Subcutaneous abdominal adipose tissue (tissue), 5 donors: ENCODE results near the gene CD300E.
"Not testable (repeated sequence)": the region's sequence is repeated elsewhere in the genome, so short reads cannot be mapped to it uniquely, and the experiment has no call there.

ENCODE experiments used
- H3K27ac ChIP-seq: one replicate; pipeline ENCODE4 v1.7.0; 2013; ENCODE audit warnings: low read depth, mild to moderate bottlenecking, inconsistent platforms, low read length, moderate library complexity
- H3K27me3 ChIP-seq, 5 donors: one replicate each; pipeline ENCODE4 v1.7.0; 2013; ENCODE audit warnings: low read length in 5 of 5, inconsistent platforms in 1 of 5; ENCODE audit not compliant: control insufficient read depth in 5 of 5, insufficient read depth in 4 of 5
- H3K36me3 ChIP-seq, 5 donors: one replicate each; pipeline ENCODE4 v1.7.0; 2013; ENCODE audit warnings: low read length in 5 of 5; ENCODE audit not compliant: control insufficient read depth in 5 of 5, insufficient read depth in 5 of 5
- H3K4me1 ChIP-seq, 5 donors: one replicate each; pipeline ENCODE4 v1.7.0; 2013; ENCODE audit warnings: low read length in 5 of 5, mild to moderate bottlenecking in 3 of 5, moderate library complexity in 1 of 5; ENCODE audit not compliant: control insufficient read depth in 5 of 5, insufficient read depth in 5 of 5
- H3K4me3 ChIP-seq, 5 donors: one replicate each; pipeline ENCODE4 v1.7.0; 2013; ENCODE audit warnings: low read length in 5 of 5, low read depth in 1 of 5
- H3K9ac ChIP-seq, 5 donors: one replicate each; pipeline ENCODE4 v1.7.0; 2013; ENCODE audit warnings: low read length in 5 of 5, mild to moderate bottlenecking in 4 of 5, moderate library complexity in 3 of 5
- H3K9me3 ChIP-seq, 5 donors: one replicate each; pipeline ENCODE4 v1.7.0; 2013; ENCODE audit warnings: low read length in 5 of 5; ENCODE audit not compliant: control insufficient read depth in 5 of 5
- donor health status: healthy.
- donor health status: healthy.
- donor health status: healthy.
- donor health status: healthy.
- donor health status: healthy.

CD300E gene

GRCh38 chr17:74637926-74638325 lies 14.4 kb upstream of the CD300E start:
- Histone ChIP-seq H3K27me3 (peaks cover 5 to 28% (median 18%) of the 10 kb centered on the region in 5 donors), H3K27ac (no peak overlapping the region), H3K9me3 (no peaks in the 10 kb centered on the region), H3K36me3 (no peaks in the 10 kb centered on the region), H3K9ac (no peak overlapping the region), H3K4me3 (no peak overlapping the region), H3K4me1 (peaks cover 1 to 19% (median 5%) of the 10 kb centered on the region in 5 donors)

GRCh38 chr17:74637265-74637664 lies 13.7 kb upstream of the CD300E start:
- no peak overlapping the region for H3K27ac ChIP-seq
- H3K4me1 ChIP-seq: peaks cover 1 to 24% (median 8%) of the 10 kb centered on the region in 5 donors
- peaks cover 5 to 34% (median 18%) of the 10 kb centered on the region in 5 donors for H3K27me3 ChIP-seq
- no peaks in the 10 kb centered on the region for H3K36me3 ChIP-seq
- H3K4me3 ChIP-seq: no peak overlapping the region
- no peak overlapping the region for H3K9ac ChIP-seq
- H3K9me3 ChIP-seq: no peaks in the 10 kb centered on the region

GRCh38 chr17:74636541-74637085 lies 13.1 kb upstream of the CD300E start:
- H3K27me3 ChIP-seq: peaks cover 5 to 37% (median 19%) of the 10 kb centered on the region in 5 donors
- not testable (repeated sequence) for H3K4me3 ChIP-seq, H3K36me3 ChIP-seq, H3K27ac ChIP-seq, H3K9ac ChIP-seq, H3K9me3 ChIP-seq
- peaks cover 1 to 27% (median 11%) of the 10 kb centered on the region in 5 donors for H3K4me1 ChIP-seq

- no peaks in the 10 kb centered on the region for H3K36me3 ChIP-seq
- H3K4me1 ChIP-seq: peaks cover 1 to 27% (median 11%) of the 10 kb centered on the region in 5 donors
- H3K27me3 ChIP-seq: peaks cover 5 to 32% (median 20%) of the 10 kb centered on the region in 5 donors
- H3K9me3 ChIP-seq: no peaks in the 10 kb centered on the region
- no peak overlapping the region for H3K4me3 ChIP-seq
- no peak overlapping the region for H3K27ac ChIP-seq
- H3K9ac ChIP-seq: no peak overlapping the region
These were observed 11.9 kb upstream of the CD300E start for GRCh38 chr17:74635418-74635817.

GRCh38 chr17:74633326-74633725 lies 9.8 kb upstream of the CD300E start:
- H3K36me3 ChIP-seq: no peaks in the 10 kb centered on the region
- H3K4me1 ChIP-seq: peaks cover 0 to 16% (median 11%) of the 10 kb centered on the region in 5 donors
- H3K9ac ChIP-seq: no peak overlapping the region
- peaks cover 0 to 6% (median 0%) of the 10 kb centered on the region in 5 donors for H3K9me3 ChIP-seq
- no peak overlapping the region for H3K4me3 ChIP-seq
- no peak overlapping the region for H3K27ac ChIP-seq
- peaks cover 5 to 30% (median 19%) of the 10 kb centered on the region in 5 donors for H3K27me3 ChIP-seq

- peaks cover 0 to 11% (median 6%) of the 10 kb centered on the region in 5 donors for H3K4me1 ChIP-seq
These were observed 9.1 kb upstream of the CD300E start for GRCh38 chr17:74632617-74633016.

GRCh38 chr17:74631468-74632450 lies 8.2 kb upstream of the CD300E start:
- Histone ChIP-seq H3K9me3 (peaks cover 0 to 9% (median 4%) of the 10 kb centered on the region in 5 donors), H3K36me3 (no peaks in the 10 kb centered on the region), H3K27me3 (peaks cover 9 to 33% (median 20%) of the 10 kb centered on the region in 5 donors), H3K4me3 (no peak overlapping the region), H3K27ac (no peak overlapping the region), H3K9ac (no peak overlapping the region), H3K4me1 (peaks cover 0 to 8% (median 6%) of the 10 kb centered on the region in 5 donors)

More at GRCh38 chr17:74632617-74633016, 9.1 kb upstream of the CD300E start:
- H3K27ac ChIP-seq: no peak overlapping the region
- H3K27me3 ChIP-seq: peaks cover 7 to 32% (median 20%) of the 10 kb centered on the region in 5 donors
- H3K36me3 ChIP-seq: no peaks in the 10 kb centered on the region
- H3K9me3 ChIP-seq: peaks cover 0 to 6% (median 2%) of the 10 kb centered on the region in 5 donors
- no peak overlapping the region for H3K4me3 ChIP-seq
- no peak overlapping the region for H3K9ac ChIP-seq

GRCh38 chr17:74630251-74630650 lies 6.7 kb upstream of the CD300E start:
- Histone ChIP-seq H3K9me3 (peaks cover 0 to 16% (median 4%) of the 10 kb centered on the region in 5 donors), H3K27me3 (peaks cover 9 to 28% (median 20%) of the 10 kb centered on the region in 5 donors)
- H3K27ac ChIP-seq, H3K9ac ChIP-seq, H3K4me3 ChIP-seq, H3K4me1 ChIP-seq, H3K36me3 ChIP-seq: not testable (repeated sequence)

GRCh38 chr17:74625661-74626060 lies 2.1 kb upstream of the CD300E start:
- Histone ChIP-seq H3K36me3 (no peaks in the 10 kb centered on the region), H3K4me3 (no peak overlapping the region), H3K27ac (no peak overlapping the region), H3K4me1 (peaks cover 0 to 6% (median 0%) of the 10 kb centered on the region in 5 donors), H3K9ac (no peak overlapping the region), H3K27me3 (peaks cover 3 to 10% (median 4%) of the 10 kb centered on the region in 5 donors), H3K9me3 (peaks cover 0 to 16% (median 4%) of the 10 kb centered on the region in 5 donors)

GRCh38 chr17:74624131-74624530 lies 593 bp upstream of the CD300E start:
- peaks cover 0 to 10% (median 4%) of the 10 kb centered on the region in 5 donors for H3K9me3 ChIP-seq
- no peak overlapping the region for H3K4me3 ChIP-seq
- H3K36me3 ChIP-seq: no peaks in the 10 kb centered on the region
- no peak overlapping the region for H3K27ac ChIP-seq
- H3K4me1 ChIP-seq: peaks cover 0 to 10% (median under 1%) of the 10 kb centered on the region in 5 donors
- H3K9ac ChIP-seq: no peak overlapping the region
- peaks cover 3 to 10% (median 4%) of the 10 kb centered on the region in 5 donors for H3K27me3 ChIP-seq
